Adrenal gland (tissue), 12 donors: ENCODE data around the gene KLF6. TPM values are rescaled to one million over a fixed set of nuclear protein-coding genes. Genes with fewer than 3 reads are reported as not detected.

Experiments used
- DNase-seq, 7 donors: peaks; one replicate each; pipeline ENCODE4 v3.0.0-alpha.2; 2019 to 2020
- H3K27ac ChIP-seq, 5 donors: fragments of 200-600 bp; sonication (generic) in 4 of 5; 1 replicate in 3 of 5; 2 replicates in 2 of 5; pipeline versions ENCODE4 v1.5.1 to v1.8.0; 2016 to 2020; ENCODE audit warnings: mild to moderate bottlenecking in 1 of 5
- H3K27me3 ChIP-seq: fragments of 200-600 bp; 2 replicates; pipeline ENCODE4 v1.8.0; 2021
- H3K36me3 ChIP-seq, 2 donors: fragments of 200-600 bp; replicated peaks in 1 of 2; 1 replicate in 1 of 2; 2 replicates in 1 of 2; pipeline versions ENCODE4 v1.5.1 to v1.8.0; 2018 to 2022
- H3K4me1 ChIP-seq, 2 donors: fragments of 200-600 bp; replicated peaks in 1 of 2; 1 replicate in 1 of 2; 2 replicates in 1 of 2; pipeline versions ENCODE4 v1.5.1 to v1.8.0; 2018 to 2021
- H3K4me3 ChIP-seq, 4 donors: fragments of 200-600 bp; sonication (generic) in 3 of 4; one replicate each; pipeline ENCODE4 v1.5.1; 2016 to 2018
- H3K9me3 ChIP-seq, 3 donors: fragments of 200-600 bp; sonication (generic) in 1 of 3; replicated peaks in 1 of 3; 1 replicate in 2 of 3; 2 replicates in 1 of 3; pipeline versions ENCODE4 v1.5.1 to v1.8.0; 2016 to 2021
- CTCF ChIP-seq, 6 experiments: fragments of 450-650 bp in 4 of 6; fragments of 200-600 bp in 2 of 6; sonication (generic) in 1 of 6; IDR thresholded peaks; 1 replicate in 5 of 6; 2 replicates in 1 of 6; pipeline versions ENCODE4 v1.5.1 to v1.8.0; 2016 to 2021; ENCODE audit warnings: antibody characterized with exemption in 6 of 6, mild to moderate bottlenecking in 2 of 6, moderate library complexity in 1 of 6
- POLR2A ChIP-seq, 2 donors: fragments of 450-650 bp; IDR thresholded peaks; one replicate each; pipeline ENCODE4 v1.6.1; 2017; ENCODE audit warnings: antibody characterized with exemption in 2 of 2, mild to moderate bottlenecking in 2 of 2, moderate library complexity in 1 of 2
- WGBS, 4 donors: extraction: QIAGEN DNeasy Blood & Tissue Kit in 2 of 4; methylation state at CpG; one replicate each; pipeline versions ENCODE4 v1.1.5 to v1.1.7; 2013 to 2017; 5-methylcytosine and 5-hydroxymethylcytosine counted together
- intact Hi-C, 2 donors: fragments of 100-400 bp; cut with DNase I; formaldehyde crosslinking; loops; one replicate each; pipeline versions ENCODE4 v1.14.1 to v1.15.0; 2022 to 2023
- polyA plus RNA-seq, 3 donors: library from polyadenylated mRNA; stranded (reverse); fragments of 200-250 nt in 2 of 3; fragments of 350-450 nt in 1 of 3; fragmentation: Illumina TruSeq in 1 of 3; extraction: RNeasy Lipid Tissue Mini Kit (QIAGEN cat#74804) in 1 of 3; gene quantifications; one replicate each; pipeline ENCODE4 v1.2.3, GENCODE V29; 2013 to 2014
- total RNA-seq, 9 donors: library from RNA; depleted of rRNA in 4 of 9; stranded (reverse); fragments of >200 nt in 4 of 9; fragments of 120-200 nt in 1 of 9; fragmentation: NEBNext Ultra II Directional in 1 of 9; extraction: Animal tissue kit (Norgen Biotek cat#: 25700) in 1 of 9; gene quantifications; one replicate each; pipeline versions ENCODE4 v1.1.0 to v1.2.4, GENCODE V29; 2013 to 2023
- donor health status: healthy with polysubstance abuse.
- donor health status: Bipolar disorder and iron deficiency.
- donor health status: DM: yes; HTN: yes; CAD: no.
- donor health status: DM: no; HTN: no; CAD: no.
- donor health status: DM: no; HTN: no; CAD: no.
- donor health status: DM: yes; HTN: yes; CAD: no.

The KLF6 gene
- total and polyA plus RNA-seq, 12 donors = 14.4 to 70.2 (median 26.8) TPM

GRCh38 chr10:3775696-3776551 lies 9.1 kb downstream of the KLF6 start:
- TF ChIP-seq POLR2A (IDR thresholded peaks at IDR 0.05) = no peak
- no peak for TF ChIP-seq CTCF (IDR thresholded peaks at IDR 0.05)
- peak in 3 of 7 donors; percentile 19 to 58 (median 30) for DNase-seq
- 55 to 70% (median 63%) methylated on average over 8 of the region's 8 CpGs for WGBS, 4 donors
- H3K36me3 ChIP-seq = peaks cover 0 to 61% of the 10 kb centered on the region in 2 donors
- intact Hi-C loops = no loop called here
- H3K27me3 ChIP-seq = no peaks in the 10 kb centered on the region
- peak overlapping the region in 2 of 5 donors; percentile 42 to 59 for H3K27ac ChIP-seq
- peaks cover 7 to 56% of the 10 kb centered on the region in 2 donors for H3K4me1 ChIP-seq
- no peak overlapping the region for H3K4me3 ChIP-seq
- no peaks in the 10 kb centered on the region for H3K9me3 ChIP-seq

GRCh38 chr10:3774814-3775695 lies 10.0 kb downstream of the KLF6 start:
- intact Hi-C loops = no loop called here
- no peak overlapping the region for H3K4me3 ChIP-seq
- H3K27ac ChIP-seq = peak overlapping the region in 2 of 5 donors; percentile 42 to 59
- H3K4me1 ChIP-seq = peaks cover 0 to 48% of the 10 kb centered on the region in 2 donors
- no peaks in the 10 kb centered on the region for H3K27me3 ChIP-seq
- peaks cover 0 to 53% of the 10 kb centered on the region in 2 donors for H3K36me3 ChIP-seq
- H3K9me3 ChIP-seq = no peaks in the 10 kb centered on the region
- peak in 1 of 7 donors; percentile 49 for DNase-seq
- 76 to 81% (median 80%) methylated on average over 21 of the region's 21 CpGs for WGBS, 4 donors
- no peak for TF ChIP-seq CTCF (IDR thresholded peaks at IDR 0.05)
- TF ChIP-seq POLR2A (IDR thresholded peaks at IDR 0.05) = no peak

- DNase-seq = peak in 1 of 7 donors; percentile 50
- peaks cover 0 to 39% of the 10 kb centered on the region in 2 donors for H3K4me1 ChIP-seq
- intact Hi-C loops = no loop called here
- H3K9me3 ChIP-seq = no peaks in the 10 kb centered on the region
- TF ChIP-seq POLR2A (IDR thresholded peaks at IDR 0.05) (no peak), CTCF (IDR thresholded peaks at IDR 0.05) (no peak)
- H3K4me3 ChIP-seq = no peak overlapping the region
- H3K27me3 ChIP-seq = no peaks in the 10 kb centered on the region
- 93 to 96% (median 95%) methylated on average over 16 to 17 of the region's 17 CpGs for WGBS, 4 donors
- H3K27ac ChIP-seq = no peak overlapping the region
- peaks cover 0 to 44% of the 10 kb centered on the region in 2 donors for H3K36me3 ChIP-seq
Observed at GRCh38 chr10:3774018-3774813, 10.8 kb downstream of the KLF6 start.
